Activated CD4-positive, alpha-beta memory T cell treated with anti-CD3 and anti-CD28 coated beads for 36 hours (primary cell): ENCODE results near the gene RNASE4. TPM values are rescaled to one million over a fixed set of nuclear protein-coding genes. Genes with fewer than 3 reads are reported as not detected.
A peak's percentile ranks its signal among the peaks of the same experiment; 100 is the strongest.
"Not testable (repeated sequence)": the region's sequence is repeated elsewhere in the genome, so short reads cannot be mapped to it uniquely, and the experiment has no call there.

Source experiments
- CTCF ChIA-PET: fragments of 350-600 bp; sonication (Branson Sonifier 250); formaldehyde crosslinking; loops from one replicate; lab custom pipeline; 2021; ENCODE audit warnings: antibody characterized with exemption, inconsistent platforms; lab: Charles Lee
- POLR2A ChIA-PET: fragments of 350-600 bp; sonication (Branson Sonifier 250); formaldehyde crosslinking; loops from one replicate; lab custom pipeline; 2021; ENCODE audit warnings: antibody characterized with exemption; lab: Charles Lee
- DNase-seq: peaks from one replicate; pipeline ENCODE4 v3.0.0-alpha.2; 2020
- H3K27ac Mint-ChIP-seq: one replicate; pipeline ENCODE4 v1.8.0; 2021; ENCODE audit warnings: mixed read lengths
- H3K27me3 Mint-ChIP-seq: one replicate; pipeline ENCODE4 v1.8.0; 2021; ENCODE audit warnings: mixed read lengths
- H3K36me3 Mint-ChIP-seq: one replicate; pipeline ENCODE4 v1.8.0; 2021; ENCODE audit warnings: mixed read lengths
- H3K4me1 Mint-ChIP-seq: one replicate; pipeline ENCODE4 v1.8.0; 2021; ENCODE audit warnings: low read depth, mixed read lengths
- H3K4me3 Mint-ChIP-seq: one replicate; pipeline ENCODE4 v1.8.0; 2021; ENCODE audit warnings: mild to moderate bottlenecking, mixed read lengths
- H3K9me3 Mint-ChIP-seq: one replicate; pipeline ENCODE4 v1.8.0; 2021; ENCODE audit warnings: mixed read lengths
- intact Hi-C: fragments of 100-400 bp; cut with micrococcal nuclease; formaldehyde crosslinking; loops from one replicate; pipeline ENCODE4 v1.15.1; 2023
- total RNA-seq, 2 experiments: library from RNA; stranded (reverse); gene quantifications; one replicate each; pipeline ENCODE4 v1.2.3, GENCODE V29; 2021

RNASE4 gene, protein sequence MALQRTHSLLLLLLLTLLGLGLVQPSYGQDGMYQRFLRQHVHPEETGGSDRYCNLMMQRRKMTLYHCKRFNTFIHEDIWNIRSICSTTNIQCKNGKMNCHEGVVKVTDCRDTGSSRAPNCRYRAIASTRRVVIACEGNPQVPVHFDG
- under 1 TPM; 0.69 to 0.70 TPM for total RNA-seq

DNA sequence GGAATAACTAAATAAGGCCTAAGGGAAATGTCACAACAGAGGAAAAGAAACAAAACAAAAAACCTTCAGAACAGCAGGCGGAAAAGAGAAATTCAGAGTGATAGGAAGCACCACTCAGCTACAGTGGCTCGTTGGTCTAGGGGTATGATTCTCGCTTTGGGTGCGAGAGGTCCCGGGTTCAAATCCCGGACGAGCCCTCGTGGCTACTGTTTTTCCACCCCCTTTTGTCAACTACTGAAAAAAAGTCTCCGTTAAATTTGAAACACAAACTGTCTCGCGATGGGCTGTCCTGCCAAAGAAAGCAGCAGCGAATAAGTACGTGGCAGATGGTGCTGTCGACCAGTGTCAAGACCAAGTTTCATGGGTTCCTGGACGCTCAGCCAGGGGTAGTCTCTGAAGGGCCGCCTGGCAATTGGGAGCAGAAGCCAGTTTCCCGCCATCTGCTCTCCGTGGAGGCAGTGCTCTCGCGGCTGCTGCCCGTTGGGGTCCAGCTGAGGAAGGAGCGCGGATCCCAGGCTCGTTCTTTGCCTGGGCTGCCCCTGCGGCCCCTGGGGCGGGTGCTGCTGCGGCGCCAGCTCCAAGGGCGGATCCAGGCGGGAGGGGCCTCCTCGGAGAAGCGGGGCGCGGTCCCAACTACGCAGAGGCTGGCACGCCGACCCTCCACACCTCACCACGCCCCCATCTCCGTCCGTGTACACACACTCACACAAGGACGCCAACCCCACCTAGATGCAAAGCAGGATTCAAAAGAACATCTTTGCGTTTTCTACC is at the start of gene RNASE4:
Gene RNASE4, plus strand, starts transcription at position 670 of the 771 bp plus-strand sequence. CDS start 14,812 bp downstream, outside the sequence.
- no peaks in the 10 kb centered on the region for H3K9me3 Mint-ChIP-seq
- H3K36me3 Mint-ChIP-seq: peaks cover 4% of the 10 kb centered on the region
- H3K4me1 Mint-ChIP-seq: peaks cover 27% of the 10 kb centered on the region
- CTCF ChIA-PET: interaction anchor here (0.7 to 8.1 kb wide), 13 partner anchors 8 to 380 kb away, joined by 3 to 72 read pairs (median 4); no protein-coding TSS in a partner anchor
- peak; percentile 88 for DNase-seq
- intact Hi-C loops: loop anchor here (1.0 to 5.0 kb wide), 12 partner anchors 7 to 418 kb away; partner anchors contain the start of genes CCNB1IP1, METTL17, PIP4P1 and RNASE6
- POLR2A ChIA-PET: interaction anchor here (0.9 to 3.1 kb wide), 8 partner anchors 26 to 420 kb away, joined by 3 to 17 read pairs (median 3); partner anchors contain the start of genes APEX1, CCNB1IP1, OSGEP and PARP2
- H3K27me3 Mint-ChIP-seq: no peaks in the 10 kb centered on the region
- H3K4me3 Mint-ChIP-seq: no peak within 1 kb of the TSS
- H3K27ac Mint-ChIP-seq: peak within 1 kb of the TSS; percentile 48

DNA sequence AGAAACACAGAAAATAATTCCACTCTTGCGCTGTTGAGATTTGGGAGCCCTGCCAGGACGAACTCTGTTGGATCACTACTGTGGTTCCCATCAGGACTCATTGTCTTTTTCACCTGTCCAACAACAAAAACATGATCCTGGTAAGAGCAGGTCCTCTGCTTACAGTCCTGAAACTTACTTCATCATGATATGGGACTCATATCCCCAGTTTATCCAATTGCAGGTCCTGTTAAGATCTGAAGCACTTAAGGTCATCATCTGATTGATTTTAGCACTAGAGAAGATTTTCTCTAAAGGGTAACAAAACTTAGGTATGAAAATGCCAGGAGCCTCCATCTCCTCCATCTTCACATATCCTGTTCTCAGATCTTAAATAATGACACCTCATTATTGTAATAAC is 42.8 kb upstream of the RNASE4 start, which contains the start of gene OR6S1:
Gene OR6S1, minus strand, starts transcription at position 101 of the 400 bp plus-strand sequence. Its CDS starts 0 bp downstream, at position 101.
- H3K4me1 Mint-ChIP-seq: no peaks in the 10 kb centered on the region
- no peak for DNase-seq
- H3K27me3 Mint-ChIP-seq: peaks cover 9% of the 10 kb centered on the region
- ChIA-PET CTCF (no interaction called here), POLR2A (no interaction called here)
- no peak within 1 kb of the TSS for H3K4me3 Mint-ChIP-seq
- no peak within 1 kb of the TSS for H3K27ac Mint-ChIP-seq
- H3K36me3 Mint-ChIP-seq: no peaks in the 10 kb centered on the region
- no peaks in the 10 kb centered on the region for H3K9me3 Mint-ChIP-seq
- intact Hi-C loops: no loop called here

DNA sequence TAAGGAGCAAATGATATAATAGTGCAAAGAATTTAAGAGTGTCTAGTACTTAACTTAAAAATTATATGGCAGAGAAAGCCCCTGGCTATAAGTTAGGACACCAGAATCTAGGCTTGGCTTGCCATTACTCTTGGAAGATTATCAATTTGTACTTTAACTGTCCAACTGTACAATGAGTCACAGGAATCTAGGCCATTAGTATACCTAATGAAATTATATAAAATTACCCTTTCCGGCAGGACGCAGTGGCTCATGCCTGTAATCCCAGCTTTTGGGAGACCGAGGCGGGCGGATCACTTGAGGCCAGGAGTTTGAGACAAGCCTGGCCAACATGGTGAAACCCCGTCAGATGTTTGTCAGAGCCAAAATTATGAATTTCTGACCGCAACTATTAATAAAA is 42.2 kb upstream of the RNASE4 start:
- no peak for DNase-seq
- Mint-ChIP-seq H3K27me3 (peaks cover 9% of the 10 kb centered on the region), H3K9me3 (no peaks in the 10 kb centered on the region), H3K27ac (no peak overlapping the region), H3K36me3 (no peaks in the 10 kb centered on the region), H3K4me3 (no peak overlapping the region), H3K4me1 (no peaks in the 10 kb centered on the region)
- ChIA-PET CTCF (no interaction called here), POLR2A (no interaction called here)
- intact Hi-C loops: no loop called here

DNA sequence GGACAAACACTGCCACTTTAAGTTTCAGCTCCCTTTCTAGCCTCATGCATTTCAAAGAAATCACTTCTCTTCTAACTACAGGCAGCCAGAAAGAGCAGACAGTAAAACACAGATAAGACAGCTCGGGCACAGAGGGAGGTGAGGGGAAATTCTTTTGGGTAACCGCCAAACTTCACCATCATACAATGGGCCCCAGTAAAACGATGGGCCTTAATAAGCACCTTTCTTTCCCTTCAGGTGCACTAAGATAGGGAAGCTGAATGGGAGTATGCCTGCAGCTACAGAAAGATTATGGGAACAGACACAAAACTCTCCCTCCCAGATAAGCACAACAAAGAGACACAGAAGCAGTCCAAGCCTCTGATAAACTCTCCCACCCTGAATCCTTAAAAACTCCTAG is 41.6 kb upstream of the RNASE4 start:
- H3K27me3 Mint-ChIP-seq, intact Hi-C loops, H3K4me1 Mint-ChIP-seq, POLR2A ChIA-PET, CTCF ChIA-PET, DNase-seq, H3K9me3 Mint-ChIP-seq, H3K36me3 Mint-ChIP-seq, H3K27ac Mint-ChIP-seq, H3K4me3 Mint-ChIP-seq: not testable (repeated sequence)

DNA sequence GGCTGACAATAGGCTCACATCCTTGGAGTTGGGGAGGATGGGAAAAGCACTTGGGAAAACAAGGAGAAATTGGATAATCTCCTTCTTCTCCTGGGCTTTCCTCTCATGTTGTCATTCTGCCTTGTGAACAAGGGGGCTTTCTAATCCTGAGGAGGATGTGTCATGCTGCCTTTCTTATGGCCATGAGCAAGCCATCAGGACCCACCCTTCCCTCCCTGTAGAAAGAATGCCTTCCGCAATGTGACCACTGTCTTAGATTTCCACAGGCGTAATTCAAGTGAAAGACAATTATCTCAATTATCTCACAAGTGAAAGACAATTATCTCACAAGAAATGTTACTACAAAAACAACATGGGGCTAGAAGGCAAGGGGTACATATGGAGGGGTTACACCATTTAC is 39.8 kb upstream of the RNASE4 start:
- no peaks in the 10 kb centered on the region for H3K9me3 Mint-ChIP-seq
- H3K4me3 Mint-ChIP-seq: no peak overlapping the region
- no peaks in the 10 kb centered on the region for H3K36me3 Mint-ChIP-seq

DNA sequence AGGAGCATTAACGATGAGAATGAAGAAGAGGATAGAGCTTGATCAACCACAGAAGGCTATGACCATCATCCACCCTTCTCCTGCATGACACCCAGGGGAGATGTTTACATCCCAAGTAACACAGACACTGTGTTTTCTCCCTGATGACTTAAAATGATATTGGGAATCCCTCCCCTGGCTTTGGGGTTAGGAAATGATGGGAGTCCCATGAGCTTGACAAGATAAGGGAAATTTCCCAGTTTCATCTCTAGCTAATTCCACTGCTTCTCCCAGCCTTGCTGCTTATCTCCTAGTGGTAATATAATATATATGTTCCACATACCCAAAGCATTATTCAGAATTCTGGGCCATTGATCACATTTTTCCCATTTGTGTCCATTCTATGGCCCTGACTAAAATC is 38.9 kb upstream of the RNASE4 start:
- POLR2A ChIA-PET: no interaction called here

More for the DNA sequence above, 39.8 kb upstream of the RNASE4 start:
- peaks cover 11% of the 10 kb centered on the region for H3K27me3 Mint-ChIP-seq
- ChIA-PET CTCF (no interaction called here), POLR2A (no interaction called here)
- no peaks in the 10 kb centered on the region for H3K4me1 Mint-ChIP-seq
- H3K27ac Mint-ChIP-seq: no peak overlapping the region
- intact Hi-C loops: no loop called here
- no peak for DNase-seq

DNA sequence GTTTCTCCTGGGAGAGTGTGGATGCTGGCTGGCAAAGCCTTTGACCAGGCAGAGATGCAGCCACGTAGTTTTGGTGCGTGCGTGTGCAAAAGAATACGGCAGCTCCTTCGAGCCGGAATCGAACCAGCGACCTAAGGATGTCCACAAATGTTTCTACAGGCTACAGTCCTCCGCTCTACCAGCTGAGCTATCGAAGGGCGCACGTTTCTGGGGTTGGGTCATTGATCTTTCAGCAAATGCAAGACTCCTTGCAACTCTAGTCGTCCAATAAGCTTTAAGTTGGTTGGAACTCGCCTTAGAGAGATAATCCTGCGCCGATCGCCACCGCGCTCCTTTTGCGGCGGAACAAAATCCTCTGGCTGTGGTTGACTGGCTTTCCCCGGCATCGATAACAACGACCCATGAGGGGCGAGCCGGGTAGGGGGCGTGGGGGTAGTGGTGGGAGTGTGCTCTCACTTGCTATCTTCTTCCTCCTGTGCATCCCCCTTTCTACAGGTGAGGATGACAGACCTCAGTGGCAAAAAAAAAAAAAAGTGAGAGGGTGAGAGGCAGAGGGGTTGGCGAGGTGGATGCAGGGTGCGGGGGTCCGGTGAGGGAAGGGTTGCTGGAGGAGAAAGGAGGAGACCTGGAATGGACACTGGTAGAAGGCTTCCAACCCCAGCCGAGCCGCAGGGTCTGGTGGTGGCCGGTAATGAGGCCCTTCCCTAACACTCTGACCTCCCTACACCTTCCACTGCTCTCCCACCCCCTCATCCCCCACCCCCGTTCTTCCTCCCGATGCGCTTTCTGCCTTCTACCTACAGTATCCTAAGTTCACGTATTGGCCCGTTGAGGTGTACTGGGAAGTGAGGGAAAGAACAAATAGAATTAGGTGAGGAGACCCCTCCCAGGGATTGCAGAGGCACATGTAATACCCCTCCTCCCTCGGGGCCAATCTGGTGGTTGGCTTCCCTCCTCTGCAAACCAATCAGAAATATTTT is 31.1 kb upstream of the RNASE4 start:
- Mint-ChIP-seq H3K4me1 (peaks cover 22% of the 10 kb centered on the region), H3K27ac (no peak overlapping the region), H3K27me3 (peaks cover 53% of the 10 kb centered on the region), H3K36me3 (no peaks in the 10 kb centered on the region), H3K9me3 (no peaks in the 10 kb centered on the region), H3K4me3 (peak overlapping the region; percentile 63)
- ChIA-PET POLR2A (interaction anchor here (0.6 to 1.0 kb wide), 2 partner anchors 10 to 90 kb away, joined by 3 to 5 read pairs; no protein-coding TSS in a partner anchor), CTCF (interaction anchor here (0.7 to 2.4 kb wide), 5 partner anchors 9 to 40 kb away, joined by 3 to 15 read pairs (median 6); no protein-coding TSS in a partner anchor)
- DNase-seq: peak; percentile 85
- intact Hi-C loops: loop anchor here (1.0 kb wide), 2 partner anchors 20 to 30 kb away; no protein-coding TSS in a partner anchor

More for the DNA sequence above, 38.9 kb upstream of the RNASE4 start:
- intact Hi-C loops: no loop called here
- peaks cover 11% of the 10 kb centered on the region for H3K27me3 Mint-ChIP-seq
- H3K4me1 Mint-ChIP-seq: no peaks in the 10 kb centered on the region
- CTCF ChIA-PET: interaction anchor here (0.8 kb wide), 1 partner anchor 45 kb away, joined by 4 read pairs; no protein-coding TSS in a partner anchor
- no peak overlapping the region for H3K4me3 Mint-ChIP-seq
- no peaks in the 10 kb centered on the region for H3K36me3 Mint-ChIP-seq
- no peaks in the 10 kb centered on the region for H3K9me3 Mint-ChIP-seq
- H3K27ac Mint-ChIP-seq: no peak overlapping the region
- no peak for DNase-seq

DNA sequence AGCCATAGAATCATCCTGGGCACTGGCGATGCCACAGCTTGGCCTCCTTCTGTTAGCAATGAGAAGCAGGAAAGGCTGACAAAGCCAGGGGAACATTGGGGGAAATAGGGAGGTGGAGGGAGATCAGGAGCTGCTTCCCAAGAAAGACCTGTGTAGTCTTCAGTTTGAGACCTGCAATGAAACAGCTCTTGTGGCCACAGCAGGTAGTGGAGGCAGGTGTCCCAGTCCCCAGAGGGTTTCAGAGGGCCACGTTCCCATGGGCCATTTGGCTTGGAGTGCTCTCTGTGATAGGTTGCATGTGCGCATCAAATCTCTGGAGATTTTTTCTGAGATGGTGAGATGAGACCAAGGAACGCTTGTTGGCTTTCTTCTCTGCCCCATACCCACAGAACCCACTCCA is 28.5 kb upstream of the RNASE4 start:
- CTCF ChIA-PET: interaction anchor here (1.0 to 10.7 kb wide), 3 partner anchors 8 to 38 kb away, joined by 3 to 129 read pairs (median 4); no protein-coding TSS in a partner anchor
- H3K36me3 Mint-ChIP-seq: no peaks in the 10 kb centered on the region

DNA sequence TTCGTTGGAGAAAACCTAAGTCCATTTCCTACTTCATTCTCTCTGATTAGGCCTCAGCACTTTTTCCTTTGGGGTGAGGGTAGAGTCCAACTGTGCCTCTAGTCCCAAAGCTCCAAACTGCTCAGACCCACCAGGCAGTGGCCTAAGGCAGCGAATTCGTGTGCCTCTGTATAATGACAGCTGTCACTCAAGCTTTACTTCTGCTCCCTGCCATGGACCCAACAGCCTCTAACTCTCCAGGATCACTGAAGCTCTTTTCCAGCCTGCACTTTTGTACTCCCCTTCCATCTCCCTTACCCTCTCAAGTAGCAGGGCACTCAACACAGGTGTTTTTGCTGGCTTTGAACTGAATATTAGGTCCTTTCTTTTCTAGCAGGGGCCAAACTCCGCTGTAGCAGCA is 28.1 kb upstream of the RNASE4 start:
- intact Hi-C loops: no loop called here
- ChIA-PET POLR2A (no interaction called here), CTCF (interaction anchor here (1.0 to 10.7 kb wide), 4 partner anchors 9 to 37 kb away, joined by 3 to 129 read pairs (median 4); no protein-coding TSS in a partner anchor)

More for the DNA sequence above, 28.5 kb upstream of the RNASE4 start:
- Mint-ChIP-seq H3K27ac (no peak overlapping the region), H3K4me3 (no peak overlapping the region), H3K4me1 (peaks cover 22% of the 10 kb centered on the region), H3K9me3 (no peaks in the 10 kb centered on the region), H3K27me3 (peaks cover 51% of the 10 kb centered on the region)
- POLR2A ChIA-PET: no interaction called here
- DNase-seq: no peak
- intact Hi-C loops: no loop called here

DNA sequence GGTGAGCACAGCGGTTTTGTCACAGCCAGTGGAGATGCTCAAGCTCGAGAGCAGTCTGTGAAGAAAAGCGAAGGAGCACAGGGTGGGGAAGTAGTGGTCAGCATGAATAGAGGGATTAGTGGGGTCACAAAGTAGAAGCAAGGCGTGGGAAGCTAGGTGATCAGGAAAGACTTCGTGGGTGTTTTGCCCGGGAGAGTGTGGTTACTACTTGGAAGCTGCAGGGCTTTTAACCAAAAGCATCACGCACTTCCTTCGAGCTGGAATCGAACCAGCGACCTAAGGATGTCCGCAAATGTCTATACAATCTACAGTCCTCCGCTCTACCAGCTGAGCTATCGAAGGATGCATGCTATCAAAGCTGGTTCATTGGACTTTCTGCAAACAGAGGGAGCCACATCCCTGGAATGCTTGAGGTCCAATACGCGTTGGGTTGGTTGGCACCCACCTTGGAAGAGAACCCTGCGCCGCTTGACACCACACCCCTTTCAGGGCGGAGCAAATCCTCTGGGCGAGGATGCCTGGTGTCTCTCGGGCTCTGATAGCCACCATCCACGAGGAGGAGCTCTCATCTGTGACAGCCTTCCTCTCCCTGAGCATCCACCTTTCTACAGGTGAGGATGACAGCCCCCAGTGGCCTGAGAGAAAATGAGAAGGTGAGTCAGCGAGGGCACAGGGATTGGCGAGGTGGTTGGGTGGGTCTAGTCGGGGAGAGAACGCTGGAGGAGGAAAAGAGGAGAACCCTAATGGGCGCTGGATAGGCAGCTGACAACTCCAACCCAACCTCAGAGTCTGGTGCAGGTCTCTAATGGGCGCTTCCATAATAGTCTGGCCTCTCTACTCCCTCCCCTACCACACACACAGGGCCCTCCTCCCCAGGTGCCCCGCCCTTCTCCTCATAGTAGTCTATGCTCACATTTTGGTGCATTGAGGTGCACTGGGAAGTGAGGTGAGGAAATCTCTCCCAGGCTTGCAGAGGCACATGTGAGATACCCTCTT is 26.8 kb upstream of the RNASE4 start:
- intact Hi-C loops: no loop called here
- peaks cover 25% of the 10 kb centered on the region for H3K4me1 Mint-ChIP-seq
- peak; percentile 53 for DNase-seq
- no peaks in the 10 kb centered on the region for H3K36me3 Mint-ChIP-seq
- H3K27me3 Mint-ChIP-seq: peaks cover 40% of the 10 kb centered on the region
- ChIA-PET CTCF (interaction anchor here (0.7 to 10.7 kb wide), 6 partner anchors 11 to 126 kb away, joined by 3 to 129 read pairs (median 3); partner anchors contain the start of gene ANG), POLR2A (interaction anchor here (0.8 to 1.2 kb wide), 3 partner anchors 26 to 33 kb away, joined by 3 to 4 read pairs (median 3); partner anchors contain the start of gene RNASE4)
- no peaks in the 10 kb centered on the region for H3K9me3 Mint-ChIP-seq
- H3K27ac Mint-ChIP-seq: no peak overlapping the region
- no peak overlapping the region for H3K4me3 Mint-ChIP-seq

More for the DNA sequence above, 28.1 kb upstream of the RNASE4 start:
- Mint-ChIP-seq H3K27ac (no peak overlapping the region), H3K27me3 (peaks cover 49% of the 10 kb centered on the region), H3K4me1 (peaks cover 22% of the 10 kb centered on the region), H3K4me3 (no peak overlapping the region), H3K9me3 (no peaks in the 10 kb centered on the region), H3K36me3 (no peaks in the 10 kb centered on the region)
- no peak for DNase-seq
